HG03103 (cell line): ENCODE measurements around the gene TSHZ2.

ENCODE experiments used
- ATAC-seq: cut with Tn5 transposase; IDR thresholded peaks from one replicate; pipeline ENCODE4 v1.9.1; 2021; ENCODE audit warnings: low read depth; ENCODE audit not compliant: unreplicated experiment

TSHZ2 gene

DNA sequence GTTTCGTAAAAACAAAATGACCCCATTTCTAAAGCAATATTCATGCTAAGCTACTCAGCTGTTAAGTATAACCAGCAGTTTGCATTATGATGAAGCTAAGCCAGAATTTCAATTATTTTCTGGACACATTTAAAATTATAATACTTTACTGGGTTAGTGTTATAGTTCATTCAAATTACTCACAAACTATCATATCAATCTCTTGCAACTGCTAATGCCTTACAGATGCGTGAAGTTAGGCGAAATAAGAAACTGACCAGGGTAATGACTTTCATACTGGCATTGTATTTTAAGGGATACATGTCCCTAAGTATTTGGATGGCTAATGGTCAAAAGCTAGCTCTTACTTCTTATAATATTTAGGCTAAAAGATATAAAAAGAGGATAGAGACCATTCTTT lies 249.6 kb downstream of the TSHZ2 start:
- ATAC-seq: no peak

DNA sequence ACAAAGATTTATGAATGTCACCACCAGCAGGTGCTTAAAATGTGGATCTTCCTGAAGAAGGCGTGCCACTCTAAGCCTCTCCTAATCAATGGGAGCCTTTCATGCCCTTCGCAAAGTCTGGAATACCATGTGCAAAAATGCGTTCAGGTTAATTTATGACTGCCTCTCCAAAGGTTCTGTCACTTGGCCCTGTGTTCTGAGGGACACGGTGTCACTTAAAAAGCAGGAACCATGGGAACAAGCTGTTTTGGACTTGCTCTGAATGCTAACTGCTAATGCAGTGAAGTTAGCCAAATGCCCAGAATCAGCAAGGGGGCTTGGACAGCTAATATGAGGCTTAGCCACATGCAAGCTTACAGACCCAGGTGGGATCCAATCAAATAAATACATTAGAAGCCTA lies 250.3 kb downstream of the TSHZ2 start:
- ATAC-seq: no peak

DNA sequence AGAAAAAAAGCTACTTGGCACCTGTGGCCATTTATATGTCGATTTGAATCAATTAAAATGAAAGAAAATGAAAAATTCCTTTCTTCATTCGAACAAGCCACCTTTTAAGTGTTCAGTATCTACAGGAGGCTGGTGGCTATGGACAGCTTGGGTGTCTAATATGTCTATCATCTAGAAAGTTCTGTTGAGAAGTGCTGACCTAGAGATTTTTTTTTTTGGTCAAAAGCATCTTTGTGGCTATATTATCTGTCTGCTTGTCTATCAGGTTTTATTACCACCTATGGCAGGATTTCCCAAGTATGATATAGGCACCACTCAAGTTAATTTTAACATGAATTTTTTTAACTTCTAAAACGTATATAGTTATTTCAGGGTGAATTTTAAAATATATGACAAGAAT lies 250.8 kb downstream of the TSHZ2 start:
- ATAC-seq: no peak

DNA sequence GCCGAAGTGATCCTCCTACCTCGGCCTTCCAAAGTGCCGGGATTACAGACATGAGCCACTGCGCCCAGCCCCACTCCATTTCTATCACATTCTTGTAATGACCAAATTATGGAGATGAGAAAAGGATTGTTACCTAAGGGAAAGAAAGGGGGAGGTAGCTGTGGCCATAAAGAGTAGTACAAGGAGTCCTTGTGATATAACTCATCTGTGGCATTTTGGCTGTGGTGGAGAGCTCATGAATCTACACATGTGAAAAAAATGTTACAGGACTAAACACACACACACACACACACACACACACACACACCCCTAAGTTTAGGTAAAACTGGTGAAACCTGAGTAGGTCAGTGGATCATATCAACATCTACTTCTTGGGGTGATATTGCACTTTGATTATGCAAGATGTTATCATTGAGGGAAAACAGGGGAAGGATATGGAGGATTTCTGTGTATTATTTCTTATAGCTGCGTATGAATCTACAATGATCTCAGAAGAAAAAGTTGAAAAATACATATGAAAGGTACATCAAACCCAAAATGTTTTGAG lies 251.5 kb downstream of the TSHZ2 start:
- ATAC-seq: no peak

DNA sequence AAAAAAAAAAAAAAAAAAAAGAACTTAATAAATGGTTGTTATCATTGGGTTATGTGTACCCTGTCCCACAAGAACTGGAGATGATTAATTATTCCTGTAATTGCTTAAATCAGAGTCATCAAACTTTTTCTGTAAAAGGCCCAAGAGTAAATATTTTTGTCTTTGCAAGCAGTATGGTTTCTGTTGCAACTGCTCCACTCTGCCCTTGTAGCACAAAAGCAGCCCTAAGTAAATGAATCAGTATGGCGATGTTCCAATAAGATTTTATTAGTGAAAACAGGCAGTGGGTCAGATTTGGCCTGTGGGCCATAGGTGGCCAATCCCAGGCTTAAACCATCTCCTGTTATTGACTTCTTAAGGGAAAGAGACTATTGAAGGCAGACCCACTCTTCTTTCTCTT lies 252.7 kb downstream of the TSHZ2 start:
- ATAC-seq: no peak

DNA sequence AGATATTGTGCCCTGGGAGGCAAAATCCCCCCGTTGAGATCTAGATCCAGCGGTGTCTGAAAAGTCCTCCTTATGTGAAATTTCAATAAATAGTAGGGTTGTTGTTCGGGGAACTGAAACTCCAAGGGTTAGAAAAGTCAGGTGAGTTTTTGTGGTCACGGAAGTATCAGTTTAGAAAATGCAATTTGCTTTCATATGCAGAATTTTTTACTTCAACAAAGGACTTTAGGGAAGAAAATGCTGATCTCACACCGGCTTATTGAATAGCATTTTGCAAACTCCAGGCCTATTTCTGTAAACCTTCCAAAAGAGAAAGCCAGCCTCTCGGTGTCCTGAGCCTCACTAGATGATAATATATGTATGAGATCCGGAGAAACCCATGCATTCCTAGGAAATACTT lies 254.7 kb downstream of the TSHZ2 start:
- ATAC-seq: peak; percentile 55

DNA sequence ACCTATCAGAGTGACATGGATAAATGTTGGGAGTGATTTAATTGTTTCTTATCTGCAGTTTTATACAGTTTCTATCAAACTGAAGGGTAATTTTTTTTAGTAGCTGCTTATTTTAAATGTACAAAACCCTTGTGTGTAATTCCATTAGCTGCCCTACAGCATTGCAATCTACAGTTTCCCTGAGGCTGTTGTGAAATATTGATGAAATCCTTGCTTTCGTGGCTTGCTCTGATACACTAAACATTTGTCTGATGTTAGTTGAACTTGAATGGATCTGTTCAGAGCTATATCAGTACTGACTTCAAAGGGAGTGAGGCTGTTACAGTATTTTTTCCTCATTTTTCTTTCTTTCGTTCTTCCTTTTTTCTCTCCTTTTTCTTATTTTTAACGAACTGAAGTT lies 255.4 kb downstream of the TSHZ2 start:
- ATAC-seq: no peak

DNA sequence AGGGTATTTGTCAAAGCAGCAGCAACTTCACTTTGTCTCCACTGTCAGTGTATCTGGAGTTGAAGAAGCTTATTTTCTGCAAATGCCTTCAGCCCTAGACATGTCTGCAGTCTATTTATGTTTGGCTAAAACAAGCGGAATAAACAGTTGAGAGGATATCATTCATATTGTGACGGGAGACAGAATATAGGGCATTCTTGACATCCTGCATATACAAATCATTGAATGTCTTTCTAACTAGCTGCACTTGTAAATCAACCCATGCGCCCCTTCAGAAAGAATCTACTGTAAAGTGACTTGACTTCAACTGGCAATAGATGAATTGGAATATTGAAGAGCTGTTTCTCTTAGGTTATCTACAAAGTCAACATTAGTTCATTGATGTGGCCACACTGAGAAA lies 258.9 kb downstream of the TSHZ2 start:
- no peak for ATAC-seq

DNA sequence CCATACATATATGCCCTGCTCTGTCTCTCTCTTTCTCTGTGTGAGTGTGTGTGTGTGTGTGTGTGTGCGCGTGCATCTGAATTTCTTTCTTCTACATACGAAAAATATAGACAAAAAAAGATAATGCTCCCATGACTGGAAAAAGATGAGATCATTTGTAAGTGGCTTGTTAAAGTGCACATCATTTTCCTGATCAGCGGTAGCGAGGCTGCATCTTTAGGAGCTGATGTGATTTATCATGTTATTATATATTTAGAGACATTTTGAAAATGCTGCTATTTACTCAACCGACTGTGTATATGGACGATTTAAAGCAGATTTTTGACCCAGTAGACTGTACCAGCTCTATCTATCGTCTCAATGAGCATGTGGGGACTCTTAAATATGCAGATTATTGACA lies 265.3 kb downstream of the TSHZ2 start:
- no peak for ATAC-seq

DNA sequence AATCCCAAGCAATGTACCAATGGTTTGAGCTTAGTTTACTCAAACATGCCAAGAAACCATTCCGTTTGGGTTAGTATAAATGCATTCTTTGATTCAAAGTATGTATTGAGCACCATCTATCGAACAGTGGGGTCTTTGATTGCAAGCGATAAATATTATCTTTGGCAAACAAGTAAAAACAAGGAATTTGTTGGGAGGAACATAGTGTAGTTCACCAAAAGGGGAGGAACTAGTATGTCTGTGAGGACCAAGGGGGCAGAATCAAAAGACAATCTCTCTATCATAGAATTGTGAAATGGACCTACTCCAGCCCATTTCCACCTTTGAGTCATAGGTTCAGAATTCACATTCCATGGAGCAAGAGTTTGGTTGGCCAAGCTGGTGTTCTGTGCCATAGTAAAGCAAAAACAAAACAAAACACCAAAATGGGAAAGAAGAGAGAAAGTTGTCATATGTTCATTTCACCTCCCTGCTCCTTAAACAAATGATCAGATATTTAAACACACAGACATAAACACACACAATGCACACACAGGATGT lies 266.0 kb downstream of the TSHZ2 start:
- no peak for ATAC-seq

DNA sequence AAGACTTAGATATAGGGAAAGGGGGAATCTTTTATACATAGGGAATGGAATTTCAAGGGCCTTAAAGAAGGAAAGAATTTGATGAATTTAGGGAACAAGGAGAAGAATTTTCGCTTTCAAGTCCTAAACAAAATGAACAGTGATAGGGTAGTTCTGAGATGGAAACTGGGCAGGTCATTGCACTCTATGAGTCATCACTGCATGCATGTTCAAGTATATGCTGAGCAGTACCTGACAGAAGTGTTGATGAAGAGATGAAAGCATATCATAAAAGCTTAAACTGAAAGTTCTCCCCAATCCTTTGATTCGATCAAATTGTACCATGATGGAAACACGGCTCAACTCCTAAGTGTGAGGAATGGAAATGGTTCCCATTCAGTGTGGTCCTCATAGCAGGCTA lies 271.0 kb downstream of the TSHZ2 start:
- no peak for ATAC-seq

DNA sequence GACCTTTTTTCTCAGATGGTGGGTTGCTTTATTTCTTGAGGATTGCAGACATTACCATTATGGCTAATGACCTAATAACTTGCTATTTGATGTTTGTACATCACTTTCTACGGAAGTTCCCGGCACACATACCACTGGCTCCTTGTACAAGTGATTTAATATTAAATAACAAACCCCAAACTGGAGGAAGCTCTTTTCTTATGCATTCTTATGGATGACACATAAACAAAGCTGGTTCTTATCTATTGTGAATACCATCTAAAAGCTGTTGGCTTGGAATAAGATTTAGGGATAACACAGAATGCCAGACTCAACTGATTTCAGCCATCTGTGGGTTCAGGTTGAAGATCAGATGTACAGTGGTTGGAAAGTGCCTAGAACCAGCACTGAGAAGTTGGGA lies 272.6 kb downstream of the TSHZ2 start:
- no peak for ATAC-seq

DNA sequence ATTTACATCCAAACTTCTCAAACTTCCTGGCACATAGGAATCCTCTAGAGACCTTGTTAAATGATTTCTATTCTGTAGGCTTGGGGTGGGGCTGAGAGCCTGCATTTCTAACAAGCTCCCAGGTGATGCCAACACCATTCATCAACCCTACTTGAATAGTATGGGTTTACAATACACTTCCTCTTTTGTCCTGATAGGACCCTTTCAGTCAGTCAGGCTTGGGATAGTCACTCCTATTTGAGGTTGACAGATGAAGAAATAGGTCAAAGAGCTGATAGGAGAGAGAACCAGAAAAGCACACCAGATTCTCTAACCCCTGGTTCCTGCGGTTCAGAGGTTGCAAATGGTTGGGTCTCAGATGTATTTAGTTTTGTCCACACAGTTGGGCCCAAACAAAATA lies 273.4 kb downstream of the TSHZ2 start:
- ATAC-seq: no peak

DNA sequence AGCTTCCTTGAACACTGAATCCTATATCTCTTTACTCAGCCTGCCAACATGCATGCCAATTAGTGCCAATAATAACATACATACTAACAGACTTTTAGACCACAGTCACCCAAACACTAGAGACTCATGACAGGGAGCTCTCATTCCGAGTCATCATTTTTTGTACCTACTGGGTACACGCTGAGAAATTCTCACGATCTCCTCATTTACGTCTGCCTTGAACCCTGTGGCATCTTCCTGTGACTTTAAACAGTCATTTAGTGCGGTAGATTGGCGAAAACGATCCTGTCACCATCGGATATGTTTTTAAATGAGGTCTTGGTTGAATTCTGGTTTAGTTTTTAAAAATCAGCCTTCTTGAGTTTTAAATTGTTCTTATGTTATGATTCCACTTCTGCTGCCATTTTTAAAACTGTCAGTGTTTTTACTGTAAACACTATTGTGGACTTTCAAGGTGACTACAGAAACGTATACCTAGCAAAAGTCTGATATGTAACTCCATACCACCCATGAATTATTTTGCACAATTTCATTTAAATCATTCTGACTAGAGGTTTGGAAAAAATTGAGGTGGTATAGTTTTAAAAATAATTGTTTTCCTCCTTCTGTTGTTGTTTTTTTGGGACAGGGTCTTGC lies 275.4 kb downstream of the TSHZ2 start:
- ATAC-seq: no peak

DNA sequence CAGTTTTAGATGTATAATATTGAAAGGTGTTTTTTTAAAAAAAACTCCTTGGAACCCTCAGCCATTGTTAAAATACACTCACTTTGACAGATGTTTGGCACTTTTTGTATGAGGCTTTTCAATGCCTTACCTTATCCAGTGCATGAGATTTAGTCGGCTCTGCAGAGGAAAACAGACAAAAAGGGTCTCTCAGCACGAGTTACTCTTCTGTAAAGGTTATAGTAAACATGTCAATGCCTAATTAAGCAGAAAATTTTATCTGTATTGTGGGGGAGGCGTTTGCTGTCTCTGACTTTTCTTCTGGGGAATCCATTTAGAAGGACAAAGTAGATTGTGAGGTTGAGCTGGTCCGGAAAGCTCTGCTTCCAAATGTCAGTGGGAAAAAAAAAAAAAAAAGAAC lies 278.3 kb downstream of the TSHZ2 start:
- no peak for ATAC-seq

DNA sequence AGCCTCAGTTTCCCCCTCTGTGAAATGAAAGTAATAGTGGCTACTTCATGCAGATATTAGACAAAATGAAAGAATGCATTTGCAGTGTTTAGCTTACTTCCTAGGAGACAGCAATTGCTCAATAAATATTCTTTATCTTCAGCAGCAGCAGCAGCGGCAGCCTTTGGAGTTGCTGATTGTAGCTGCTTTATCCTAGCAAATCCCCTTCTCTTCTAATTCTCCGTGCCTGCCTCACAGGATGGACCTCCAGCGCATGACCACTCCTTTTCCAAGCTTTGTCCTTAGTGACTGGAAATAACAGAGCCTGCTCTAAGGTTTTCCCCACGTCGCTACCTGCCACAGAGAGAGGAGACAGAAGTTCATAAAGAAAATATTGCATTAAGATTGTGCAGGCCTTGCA lies 279.8 kb downstream of the TSHZ2 start:
- no peak for ATAC-seq

DNA sequence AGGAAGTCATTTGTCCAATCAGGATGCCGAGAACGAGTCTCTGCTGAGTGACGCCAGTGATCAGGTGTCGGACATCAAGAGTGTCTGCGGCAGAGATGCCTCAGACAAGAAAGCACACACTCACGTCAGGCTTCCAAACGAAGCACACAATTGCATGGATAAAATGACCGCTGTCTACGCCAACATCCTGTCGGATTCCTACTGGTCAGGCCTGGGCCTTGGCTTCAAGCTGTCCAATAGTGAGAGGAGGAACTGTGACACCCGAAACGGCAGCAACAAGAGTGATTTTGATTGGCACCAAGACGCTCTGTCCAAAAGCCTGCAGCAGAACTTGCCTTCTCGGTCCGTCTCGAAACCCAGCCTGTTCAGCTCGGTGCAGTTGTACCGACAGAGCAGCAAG lies 281.5 kb downstream of the TSHZ2 start:
- no peak for ATAC-seq

DNA sequence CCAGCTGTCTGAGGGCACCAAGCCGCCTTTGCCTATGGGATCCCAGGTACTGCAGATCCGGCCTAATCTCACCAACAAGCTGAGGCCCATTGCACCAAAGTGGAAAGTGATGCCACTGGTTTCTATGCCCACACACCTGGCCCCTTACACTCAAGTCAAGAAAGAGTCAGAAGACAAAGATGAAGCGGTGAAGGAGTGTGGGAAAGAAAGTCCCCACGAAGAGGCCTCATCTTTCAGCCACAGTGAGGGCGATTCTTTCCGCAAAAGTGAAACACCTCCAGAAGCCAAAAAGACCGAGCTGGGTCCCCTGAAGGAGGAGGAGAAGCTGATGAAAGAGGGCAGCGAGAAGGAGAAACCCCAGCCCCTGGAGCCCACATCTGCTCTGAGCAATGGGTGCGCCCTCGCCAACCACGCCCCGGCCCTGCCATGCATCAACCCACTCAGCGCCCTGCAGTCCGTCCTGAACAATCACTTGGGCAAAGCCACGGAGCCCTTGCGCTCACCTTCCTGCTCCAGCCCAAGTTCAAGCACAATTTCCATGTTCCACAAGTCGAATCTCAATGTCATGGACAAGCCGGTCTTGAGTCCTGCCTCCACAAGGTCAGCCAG lies 283.0 kb downstream of the TSHZ2 start:
- no peak for ATAC-seq

DNA sequence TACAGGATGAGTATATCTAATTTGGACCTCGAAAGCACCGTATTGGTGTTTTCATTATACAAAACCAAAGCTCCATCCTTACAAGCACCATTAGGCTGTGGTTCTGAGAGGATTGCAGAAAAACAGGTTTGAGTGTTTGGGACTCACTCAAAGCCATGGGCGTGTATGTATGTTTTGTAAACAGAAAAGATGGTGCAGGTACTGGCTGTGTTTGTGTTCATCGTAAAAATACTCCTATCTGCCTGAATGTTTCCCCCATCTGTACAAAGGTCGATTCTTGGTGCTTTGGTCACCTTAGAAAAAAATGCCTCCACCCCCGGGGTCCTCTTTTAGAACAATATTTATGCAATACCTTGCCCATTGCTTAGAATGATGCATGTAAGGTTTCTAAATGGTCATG lies 286.6 kb downstream of the TSHZ2 start:
- no peak for ATAC-seq

DNA sequence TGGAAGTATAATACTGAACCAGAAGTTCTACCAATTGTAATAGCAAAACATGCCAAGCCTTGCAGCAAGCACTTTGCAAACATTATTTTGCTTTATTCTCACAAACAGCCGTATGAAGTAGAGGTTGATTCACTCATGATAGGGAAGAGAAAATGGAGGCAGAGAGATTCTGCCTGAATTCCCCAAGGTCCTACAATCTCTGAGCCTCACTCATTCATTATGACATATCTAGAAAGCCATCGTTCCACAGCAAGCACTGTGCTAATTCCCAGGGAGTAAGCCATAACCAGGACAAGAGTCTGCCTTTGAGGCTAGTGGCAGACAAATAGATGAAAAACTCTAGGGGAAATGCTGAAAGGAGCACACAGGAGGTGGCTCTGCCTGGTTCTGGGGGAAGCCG lies 288.0 kb downstream of the TSHZ2 start:
- no peak for ATAC-seq

DNA sequence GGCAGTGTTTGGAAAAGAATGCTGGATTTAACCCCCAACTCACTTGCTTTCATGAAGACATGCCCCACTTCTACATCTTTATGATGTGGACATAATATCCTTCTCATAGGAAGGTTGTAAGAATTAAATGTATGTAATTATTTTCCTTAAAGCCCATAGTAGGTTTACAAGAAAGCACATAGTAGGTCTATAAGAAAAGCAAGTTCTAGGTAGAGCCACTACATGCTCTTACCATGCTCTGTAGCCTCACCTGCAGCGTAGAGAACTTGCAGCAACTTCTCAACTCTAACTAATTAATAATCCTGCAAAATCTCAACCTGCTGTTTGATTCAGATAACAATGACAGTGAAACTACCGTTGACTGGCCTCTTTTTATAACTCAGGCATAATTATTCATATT lies 288.4 kb downstream of the TSHZ2 start:
- ATAC-seq: no peak

DNA sequence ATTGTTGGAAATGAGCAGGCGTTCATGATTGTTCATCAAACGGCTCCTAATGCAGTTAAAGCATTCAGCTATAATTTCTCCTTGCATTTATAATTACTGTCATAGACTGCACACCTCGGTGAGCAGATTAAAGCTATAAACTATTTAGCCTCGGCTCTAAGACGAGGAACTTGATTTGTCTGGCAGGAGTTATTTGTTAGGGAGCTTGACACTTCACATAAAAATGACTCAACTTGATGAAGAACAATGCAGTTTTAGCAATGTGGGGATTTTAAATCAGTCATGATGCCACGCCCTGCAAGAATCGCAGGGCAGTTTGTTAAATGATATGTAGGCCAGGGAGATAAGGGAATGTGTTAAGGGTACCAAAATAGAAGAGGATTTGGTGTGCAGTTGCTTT lies 290.2 kb downstream of the TSHZ2 start:
- ATAC-seq: no peak
